ENCODE results near the gene CHCHD1.
A peak's percentile ranks its signal among the peaks of the same experiment; 100 is the strongest.

CHCHD1 gene

GRCh38 chr10:73742454-73742734 lies 39.5 kb upstream of the CHCHD1 start:
- no peak for DNase-seq (ENCODE audit: low read depth)
- TF ChIP-seq, protein P1, sequence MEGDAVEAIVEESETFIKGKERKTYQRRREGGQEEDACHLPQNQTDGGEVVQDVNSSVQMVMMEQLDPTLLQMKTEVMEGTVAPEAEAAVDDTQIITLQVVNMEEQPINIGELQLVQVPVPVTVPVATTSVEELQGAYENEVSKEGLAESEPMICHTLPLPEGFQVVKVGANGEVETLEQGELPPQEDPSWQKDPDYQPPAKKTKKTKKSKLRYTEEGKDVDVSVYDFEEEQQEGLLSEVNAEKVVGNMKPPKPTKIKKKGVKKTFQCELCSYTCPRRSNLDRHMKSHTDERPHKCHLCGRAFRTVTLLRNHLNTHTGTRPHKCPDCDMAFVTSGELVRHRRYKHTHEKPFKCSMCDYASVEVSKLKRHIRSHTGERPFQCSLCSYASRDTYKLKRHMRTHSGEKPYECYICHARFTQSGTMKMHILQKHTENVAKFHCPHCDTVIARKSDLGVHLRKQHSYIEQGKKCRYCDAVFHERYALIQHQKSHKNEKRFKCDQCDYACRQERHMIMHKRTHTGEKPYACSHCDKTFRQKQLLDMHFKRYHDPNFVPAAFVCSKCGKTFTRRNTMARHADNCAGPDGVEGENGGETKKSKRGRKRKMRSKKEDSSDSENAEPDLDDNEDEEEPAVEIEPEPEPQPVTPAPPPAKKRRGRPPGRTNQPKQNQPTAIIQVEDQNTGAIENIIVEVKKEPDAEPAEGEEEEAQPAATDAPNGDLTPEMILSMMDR (IDR thresholded peaks at IDR 0.05; ENCODE audit: insufficient read depth, low read depth, low read length, missing control alignments), result no peak
- H3K4me3 ChIP-seq (ENCODE audit: low read depth, low read length), result no peak overlapping the region

DNA sequence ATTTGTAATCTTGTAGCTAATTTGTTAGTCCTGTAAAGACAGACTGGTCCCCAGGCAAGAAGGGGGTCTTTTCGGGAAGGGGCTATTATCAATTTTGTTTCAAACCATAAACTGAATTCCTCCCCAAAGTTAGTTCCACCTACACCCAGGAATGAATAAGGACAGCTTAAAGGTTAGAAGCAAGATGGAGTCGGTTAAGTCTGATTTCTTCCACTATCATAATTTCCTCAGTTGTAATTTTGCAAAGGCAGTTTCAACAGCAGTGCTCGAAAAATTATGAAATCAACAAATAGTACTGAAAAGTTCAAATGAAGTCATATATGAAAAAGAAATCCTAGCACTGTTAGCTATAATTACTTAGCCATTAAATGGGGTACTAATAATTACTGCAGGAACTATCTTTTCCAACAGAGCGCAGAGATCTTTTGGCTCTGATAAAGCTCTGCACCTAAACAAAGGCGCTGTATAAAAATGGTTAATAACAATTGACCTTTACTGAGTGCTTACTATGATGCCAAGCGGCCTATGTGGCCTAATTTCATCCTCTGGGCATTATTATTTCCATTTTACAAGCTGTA lies 38.4 kb upstream of the CHCHD1 start:
- peak overlapping the region; percentile 72 for H3K4me3 ChIP-seq (ENCODE audit: low read depth, low read length)
- no peak for DNase-seq (ENCODE audit: low read depth)
- TF ChIP-seq, protein P1 (IDR thresholded peaks at IDR 0.05; ENCODE audit: insufficient read depth, low read depth, low read length, missing control alignments), result no peak

DNA sequence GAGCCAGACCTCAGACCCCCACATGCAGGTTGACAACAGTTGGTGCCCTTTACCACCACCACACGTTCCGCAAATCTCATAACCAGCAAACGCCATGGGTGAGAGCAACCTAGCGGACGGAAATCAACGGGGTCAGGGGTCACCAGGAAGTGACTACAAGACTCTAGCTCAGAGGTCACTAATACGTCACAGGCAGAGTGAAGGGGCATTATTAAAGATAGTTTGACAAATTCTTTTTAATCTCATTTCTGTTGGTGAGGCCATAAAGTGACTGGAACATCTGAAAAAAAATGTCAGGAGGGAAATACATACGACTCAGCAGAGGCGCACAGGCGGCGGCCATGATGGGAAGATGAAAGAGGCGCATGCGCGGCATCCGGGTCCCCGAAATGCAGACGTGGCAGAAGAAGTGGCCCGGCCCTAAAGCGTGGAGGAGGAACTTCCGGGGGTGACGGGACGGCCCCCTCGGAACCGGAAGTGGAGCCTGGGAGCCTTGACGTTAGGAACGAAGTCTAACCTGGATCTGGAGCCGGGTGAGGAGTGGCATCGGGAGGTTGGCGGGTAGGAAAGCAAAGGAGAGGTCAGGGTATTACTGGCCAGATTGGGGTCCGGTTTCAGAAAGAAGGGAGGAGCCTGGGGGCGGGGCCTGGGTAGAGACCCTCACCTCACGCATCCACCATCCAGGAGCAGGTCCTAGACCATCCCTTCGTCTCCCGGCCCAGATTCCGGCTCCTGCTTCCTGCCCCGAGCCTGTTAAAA lies 37.8 kb upstream of the CHCHD1 start, which contains the start of gene SEC24C:
Gene SEC24C, plus strand, starts transcription at position 468 of the 759 bp plus-strand sequence. CDS start 2,461 bp downstream, outside the sequence.
- DNase-seq (ENCODE audit: low read depth), result peak; percentile 96
- H3K4me3 ChIP-seq (ENCODE audit: low read depth, low read length), result peak within 1 kb of the TSS; percentile 72
- TF ChIP-seq, protein P1 (IDR thresholded peaks at IDR 0.05; ENCODE audit: insufficient read depth, low read depth, low read length, missing control alignments), result no peak

DNA sequence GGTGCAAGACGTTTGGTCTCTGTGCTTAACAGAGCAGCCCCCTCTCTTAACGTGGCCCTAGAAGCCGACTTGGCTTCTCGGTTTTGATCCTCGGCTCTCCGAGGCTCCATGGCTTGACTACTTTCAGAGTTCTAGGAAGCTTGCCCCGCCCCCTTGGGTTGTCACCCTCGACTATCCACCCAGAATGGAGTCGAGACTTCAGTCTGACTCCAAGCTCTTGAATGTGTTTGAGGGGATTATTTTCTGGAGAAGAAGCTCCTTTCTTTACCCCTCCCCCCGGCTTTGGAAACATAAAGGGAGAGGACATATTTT lies 37.2 kb upstream of the CHCHD1 start:
- H3K4me3 ChIP-seq (ENCODE audit: low read depth, low read length), result peak overlapping the region; percentile 72
- TF ChIP-seq, protein P1 (IDR thresholded peaks at IDR 0.05; ENCODE audit: insufficient read depth, low read depth, low read length, missing control alignments), result no peak
- peak; percentile 58 for DNase-seq (ENCODE audit: low read depth)

- H3K4me3 ChIP-seq (ENCODE audit: low read depth, low read length), result no peak overlapping the region
- no peak for DNase-seq (ENCODE audit: low read depth)
- TF ChIP-seq, protein P1 (IDR thresholded peaks at IDR 0.05; ENCODE audit: insufficient read depth, low read depth, low read length, missing control alignments), result no peak
Observed at GRCh38 chr10:73746721-73747120, 35.1 kb upstream of the CHCHD1 start.

GRCh38 chr10:73750819-73751218 lies 31.0 kb upstream of the CHCHD1 start:
- TF ChIP-seq, protein P1 (IDR thresholded peaks at IDR 0.05; ENCODE audit: insufficient read depth, low read depth, low read length, missing control alignments), result no peak
- no peak for DNase-seq (ENCODE audit: low read depth)

GRCh38 chr10:73756183-73756582 lies 25.7 kb upstream of the CHCHD1 start:
- no peak for DNase-seq (ENCODE audit: low read depth)
- TF ChIP-seq, protein P1 (IDR thresholded peaks at IDR 0.05; ENCODE audit: insufficient read depth, low read depth, low read length, missing control alignments), result no peak

More at GRCh38 chr10:73750819-73751218, 31.0 kb upstream of the CHCHD1 start:
- H3K4me3 ChIP-seq (ENCODE audit: low read depth, low read length), result no peak overlapping the region

More at GRCh38 chr10:73756183-73756582, 25.7 kb upstream of the CHCHD1 start:
- H3K4me3 ChIP-seq (ENCODE audit: low read depth, low read length), result no peak overlapping the region

All from GM12865 (cell line).